Fibroblast of lung (primary cell): ENCODE results near the gene KCTD14. TPM values are rescaled to one million over a fixed set of nuclear protein-coding genes. Genes with fewer than 3 reads are reported as not detected.

Experiments
- DNase-seq, 2 donors: peaks; one replicate each; pipeline versions ENCODE4 v3.0.0 to v3.0.0-alpha.2; 2010; ENCODE audit warnings: low read depth in 2 of 2
- H2AFZ ChIP-seq: 2 replicates; pipeline ENCODE4 v1.5.1; 2012; ENCODE audit warnings: low read length, control low read depth, inconsistent platforms
- H3K27ac ChIP-seq: 2 replicates; pipeline ENCODE4 v1.5.1; 2011; ENCODE audit warnings: low read length, control low read depth; ENCODE audit not compliant: insufficient read depth
- H3K27me3 ChIP-seq: 2 replicates; pipeline ENCODE4 v1.5.1; 2011; ENCODE audit warnings: mild to moderate bottlenecking, low read length; ENCODE audit not compliant: control insufficient read depth, insufficient read depth
- H3K36me3 ChIP-seq: 2 replicates; pipeline ENCODE4 v1.5.1; 2011; ENCODE audit warnings: low read length; ENCODE audit not compliant: control insufficient read depth, insufficient read depth
- H3K4me1 ChIP-seq: 2 replicates; pipeline ENCODE4 v1.5.1; 2011; ENCODE audit warnings: low read length; ENCODE audit not compliant: control insufficient read depth, insufficient read depth; ENCODE audit errors: extremely low read depth
- H3K4me2 ChIP-seq: 2 replicates; pipeline ENCODE4 v1.5.1; 2011; ENCODE audit warnings: low read length, control low read depth; ENCODE audit not compliant: insufficient read depth; ENCODE audit errors: extremely low read depth
- H3K4me3 ChIP-seq, 4 experiments: fragments of 200-600 bp in 1 of 4; sonication (generic) in 1 of 4; replicated peaks in 1 of 4; 2 replicates each; pipeline ENCODE4 v1.5.1; 2011 to 2016; ENCODE audit warnings: low read length in 4 of 4, low read depth in 3 of 4, mild to moderate bottlenecking in 3 of 4, control low read depth in 2 of 4, inconsistent platforms in 1 of 4, mixed read lengths in 1 of 4; ENCODE audit not compliant: insufficient read depth in 1 of 4; ENCODE audit errors: control extremely low read depth in 1 of 4
- H3K79me2 ChIP-seq: 2 replicates; pipeline ENCODE4 v1.5.1; 2012; ENCODE audit warnings: mild to moderate bottlenecking, low read length, inconsistent platforms; ENCODE audit not compliant: control insufficient read depth, insufficient read depth
- H3K9ac ChIP-seq: 2 replicates; pipeline ENCODE4 v1.5.1; 2011; ENCODE audit warnings: mild to moderate bottlenecking, low read length, control low read depth; ENCODE audit not compliant: insufficient read depth
- H3K9me3 ChIP-seq: 2 replicates; pipeline ENCODE4 v1.5.1; 2012; ENCODE audit warnings: low read depth, low read length; ENCODE audit not compliant: control insufficient read depth, insufficient read depth
- H4K20me1 ChIP-seq: 2 replicates; pipeline ENCODE4 v1.5.1; 2011; ENCODE audit warnings: low read length; ENCODE audit not compliant: control insufficient read depth, insufficient read depth; ENCODE audit errors: extremely low read depth
- EZH2 ChIP-seq: IDR thresholded peaks from 2 replicates; pipeline ENCODE4 v1.5.1; 2012; ENCODE audit warnings: low read length, control low read depth, mild to moderate bottlenecking; ENCODE audit errors: missing control alignments
- polyA plus RNA-seq, 2 donors: library from polyadenylated mRNA; depleted of rRNA in 1 of 2; stranded (reverse) in 1 of 2; unstranded in 1 of 2; fragments of >200 nt; gene quantifications; 2 replicates each; pipeline ENCODE4 v1.2.1, GENCODE V29; 2011 to 2012; ENCODE audit warnings: missing spikeins in 1 of 2
- total RNA-seq: library from RNA; depleted of rRNA; stranded (reverse); fragments of >200 nt; gene quantifications from 2 replicates; pipeline ENCODE4 v1.2.1, GENCODE V29; 2014
- TF ChIP-seq, protein P1 (sequence below), 2 donors: IDR thresholded peaks in 1 of 2; conservative IDR thresholded peaks in 1 of 2; 1 replicate in 1 of 2; 2 replicates in 1 of 2; pipeline ENCODE4 v1.5.1; 2011 to 2012; ENCODE audit warnings: low read length in 2 of 2, control low read depth in 1 of 2, inconsistent platforms in 1 of 2, low read depth in 1 of 2, mild to moderate bottlenecking in 1 of 2

Gene KCTD14
- total and polyA plus RNA-seq, 2 donors (not counting 1 experiment from before 2014, with no cell fraction given): 0.33 to 2.5 TPM

DNA sequence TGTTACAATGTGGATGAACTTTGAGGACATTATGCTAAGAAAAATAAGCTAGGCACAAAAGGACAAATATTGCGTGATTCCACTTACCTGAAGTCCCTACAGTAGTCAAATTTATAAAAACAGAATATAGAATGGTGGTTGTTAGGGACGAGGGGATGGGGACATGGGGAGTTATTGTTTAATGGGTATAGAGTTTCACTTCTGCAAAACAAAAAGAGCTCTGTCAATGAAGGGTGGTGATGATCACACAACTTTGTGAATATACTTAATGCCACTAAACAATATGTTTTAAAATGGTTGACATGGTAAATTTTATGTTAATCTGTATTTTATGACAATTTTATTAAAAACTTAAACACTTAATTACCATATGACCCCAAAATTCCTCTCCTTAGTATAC is 54.7 kb downstream of the KCTD14 start:
- Histone ChIP-seq H2AFZ (no peak overlapping the region), H3K4me2 (no peak overlapping the region), H3K9me3 (no peaks in the 10 kb centered on the region), H3K27me3 (no peaks in the 10 kb centered on the region), H4K20me1 (no peaks in the 10 kb centered on the region), H3K4me1 (no peaks in the 10 kb centered on the region), H3K36me3 (peaks cover 3% of the 10 kb centered on the region), H3K79me2 (no peaks in the 10 kb centered on the region), H3K27ac (no peak overlapping the region), H3K4me3 (no peak overlapping the region), H3K9ac (no peak overlapping the region)
- TF ChIP-seq, protein P1, sequence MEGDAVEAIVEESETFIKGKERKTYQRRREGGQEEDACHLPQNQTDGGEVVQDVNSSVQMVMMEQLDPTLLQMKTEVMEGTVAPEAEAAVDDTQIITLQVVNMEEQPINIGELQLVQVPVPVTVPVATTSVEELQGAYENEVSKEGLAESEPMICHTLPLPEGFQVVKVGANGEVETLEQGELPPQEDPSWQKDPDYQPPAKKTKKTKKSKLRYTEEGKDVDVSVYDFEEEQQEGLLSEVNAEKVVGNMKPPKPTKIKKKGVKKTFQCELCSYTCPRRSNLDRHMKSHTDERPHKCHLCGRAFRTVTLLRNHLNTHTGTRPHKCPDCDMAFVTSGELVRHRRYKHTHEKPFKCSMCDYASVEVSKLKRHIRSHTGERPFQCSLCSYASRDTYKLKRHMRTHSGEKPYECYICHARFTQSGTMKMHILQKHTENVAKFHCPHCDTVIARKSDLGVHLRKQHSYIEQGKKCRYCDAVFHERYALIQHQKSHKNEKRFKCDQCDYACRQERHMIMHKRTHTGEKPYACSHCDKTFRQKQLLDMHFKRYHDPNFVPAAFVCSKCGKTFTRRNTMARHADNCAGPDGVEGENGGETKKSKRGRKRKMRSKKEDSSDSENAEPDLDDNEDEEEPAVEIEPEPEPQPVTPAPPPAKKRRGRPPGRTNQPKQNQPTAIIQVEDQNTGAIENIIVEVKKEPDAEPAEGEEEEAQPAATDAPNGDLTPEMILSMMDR (conservative IDR thresholded peaks at IDR 0.05 in 1 of 2, IDR thresholded peaks at IDR 0.05 in 1 of 2; ENCODE audit: low read depth in 1 of 2, low read length in 2 of 2): no peak
- no peak for TF ChIP-seq EZH2
- no peak for DNase-seq

DNA sequence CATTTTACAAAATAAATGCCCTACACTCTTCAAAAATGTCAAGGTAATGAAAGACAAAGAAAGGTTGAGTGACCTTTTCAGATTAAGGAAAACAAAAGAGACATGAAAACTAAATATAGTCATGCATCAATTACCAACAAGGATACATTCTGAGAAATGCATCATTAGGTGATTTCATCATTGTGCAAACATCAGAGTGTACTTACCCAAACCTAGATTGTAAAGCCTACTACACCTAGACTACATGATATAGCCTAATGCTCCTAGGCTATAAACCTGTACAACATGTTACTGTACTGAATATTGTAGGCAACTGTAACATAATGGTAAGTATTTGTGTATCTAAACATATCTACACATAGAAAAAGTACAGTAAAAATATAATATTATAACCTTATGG is 55.3 kb downstream of the KCTD14 start:
- Histone ChIP-seq H3K9me3 (no peaks in the 10 kb centered on the region), H3K4me3 (no peak overlapping the region), H4K20me1 (no peaks in the 10 kb centered on the region), H3K36me3 (peaks cover 3% of the 10 kb centered on the region), H3K9ac (no peak overlapping the region), H3K4me1 (no peaks in the 10 kb centered on the region), H3K27me3 (no peaks in the 10 kb centered on the region), H3K79me2 (no peaks in the 10 kb centered on the region), H3K27ac (no peak overlapping the region), H3K4me2 (no peak overlapping the region), H2AFZ (no peak overlapping the region)
- TF ChIP-seq, protein P1 (conservative IDR thresholded peaks at IDR 0.05 in 1 of 2, IDR thresholded peaks at IDR 0.05 in 1 of 2; ENCODE audit: low read depth in 1 of 2, low read length in 2 of 2): no peak
- TF ChIP-seq EZH2: no peak
- DNase-seq: no peak

GRCh38 chr11:77967121-77967520 is 56.0 kb downstream of the KCTD14 start:
- Histone ChIP-seq H3K4me2 (no peak overlapping the region), H4K20me1 (no peaks in the 10 kb centered on the region), H3K9ac (no peak overlapping the region), H3K79me2 (no peaks in the 10 kb centered on the region), H3K4me1 (no peaks in the 10 kb centered on the region), H3K36me3 (peaks cover 3% of the 10 kb centered on the region), H3K27ac (no peak overlapping the region), H3K4me3 (no peak overlapping the region), H3K27me3 (no peaks in the 10 kb centered on the region), H3K9me3 (no peaks in the 10 kb centered on the region), H2AFZ (no peak overlapping the region)
- no peak for DNase-seq
- TF ChIP-seq, protein P1 (conservative IDR thresholded peaks at IDR 0.05 in 1 of 2, IDR thresholded peaks at IDR 0.05 in 1 of 2; ENCODE audit: low read depth in 1 of 2, low read length in 2 of 2): no peak
- no peak for TF ChIP-seq EZH2
